GM18907 (cell line): ENCODE results near the gene TPRG1L.

Experiments used
- ATAC-seq: cut with Tn5 transposase; IDR thresholded peaks from one replicate; pipeline ENCODE4 v1.9.1; 2021; ENCODE audit warnings: mild to moderate bottlenecking, moderate library complexity; ENCODE audit not compliant: unreplicated experiment

TPRG1L gene

DNA sequence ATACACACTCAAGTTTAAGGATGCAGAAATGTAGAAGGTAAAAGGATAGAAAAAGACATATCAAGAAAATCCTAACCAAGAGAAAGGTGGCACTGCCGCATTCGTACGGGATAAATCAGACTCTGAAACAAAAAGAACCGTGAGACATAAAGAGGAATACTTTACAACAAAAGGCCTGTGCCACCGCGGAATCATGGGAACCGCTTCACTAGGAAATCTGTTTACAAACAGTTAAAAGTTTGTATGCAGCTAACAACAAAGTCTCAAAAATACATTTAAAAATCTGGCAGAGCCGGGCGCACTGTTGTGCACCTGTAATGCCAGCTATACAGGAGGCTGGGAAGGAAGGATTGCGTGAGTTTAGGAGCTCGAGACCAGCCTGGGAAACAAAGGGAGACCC, 17.0 kb downstream of the TPRG1L start:
- ATAC-seq: no peak

DNA sequence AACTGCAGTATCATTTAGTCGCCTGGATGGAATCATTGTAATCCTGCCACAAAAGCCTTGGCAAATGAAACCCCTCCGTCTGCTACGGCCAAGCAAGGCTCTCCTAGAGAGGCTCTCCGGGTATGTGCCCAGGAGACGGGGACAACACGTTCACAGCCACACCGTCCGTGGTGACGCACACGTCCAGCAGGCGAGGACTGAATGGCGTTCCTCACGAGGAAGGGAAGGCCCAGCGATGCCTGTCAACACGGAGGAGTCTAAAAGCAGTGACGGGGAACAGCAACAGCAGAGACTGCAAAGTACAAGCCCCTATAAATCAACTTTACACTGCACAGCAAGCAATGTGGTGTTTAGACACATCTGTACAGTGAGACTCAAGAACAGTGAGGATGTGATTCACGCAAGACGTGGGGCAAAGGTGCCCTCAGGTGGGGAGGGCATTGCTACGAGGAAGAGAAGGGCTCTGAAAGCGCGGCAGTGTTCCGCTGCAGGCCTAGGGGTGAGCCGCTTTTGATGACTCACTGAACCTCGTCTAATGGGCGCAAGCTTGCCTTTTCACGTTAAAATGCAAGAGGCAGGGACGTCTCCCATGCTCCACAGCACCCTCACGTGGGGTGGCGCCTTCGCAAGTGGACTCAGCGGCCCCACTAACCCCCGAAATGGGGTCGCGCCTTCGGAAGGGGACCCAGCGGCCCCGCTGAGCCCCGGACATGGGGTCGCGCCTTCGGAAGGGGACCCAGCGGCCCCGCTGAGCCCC, 18.3 kb downstream of the TPRG1L start:
- ATAC-seq: no peak

DNA sequence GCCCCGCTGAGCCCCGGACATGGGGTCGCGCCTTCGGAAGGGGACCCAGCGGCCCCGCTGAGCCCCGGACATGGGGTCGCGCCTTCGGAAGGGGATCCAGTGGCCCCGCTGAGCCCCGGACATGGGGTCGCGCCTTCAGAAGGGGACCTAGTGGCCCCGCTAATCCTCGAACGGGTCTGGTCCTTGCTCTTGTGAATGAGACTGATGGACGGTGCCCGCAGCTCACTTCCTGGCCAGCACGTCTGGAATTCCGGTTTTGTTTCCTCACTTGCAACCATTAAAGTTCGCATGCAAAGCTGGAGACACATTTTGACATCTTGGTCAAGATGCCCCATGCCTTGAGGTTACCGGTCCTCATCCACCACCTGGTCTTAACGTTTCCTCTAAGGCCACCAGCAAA, 19.5 kb downstream of the TPRG1L start:
- no peak for ATAC-seq

DNA sequence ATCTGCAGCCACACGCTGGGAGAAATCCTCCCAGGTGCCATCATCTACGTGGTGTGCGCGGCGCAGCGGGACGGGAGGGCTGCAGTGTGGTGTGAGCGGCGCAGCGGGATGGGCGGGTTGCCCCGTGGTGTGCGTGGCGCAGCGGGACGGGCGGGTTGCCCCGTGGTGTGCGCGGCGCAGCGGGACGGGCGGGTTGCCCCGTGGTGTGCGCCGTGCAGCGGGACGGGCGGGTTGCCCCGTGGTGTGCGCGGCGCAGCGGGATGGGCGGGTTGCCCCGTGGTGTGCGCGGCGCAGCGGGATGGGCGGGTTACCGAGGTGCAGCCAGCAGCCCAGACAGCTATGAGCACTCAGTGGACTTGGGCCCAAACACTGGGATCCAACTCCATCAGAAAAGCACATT, 20.4 kb downstream of the TPRG1L start:
- no peak for ATAC-seq

DNA sequence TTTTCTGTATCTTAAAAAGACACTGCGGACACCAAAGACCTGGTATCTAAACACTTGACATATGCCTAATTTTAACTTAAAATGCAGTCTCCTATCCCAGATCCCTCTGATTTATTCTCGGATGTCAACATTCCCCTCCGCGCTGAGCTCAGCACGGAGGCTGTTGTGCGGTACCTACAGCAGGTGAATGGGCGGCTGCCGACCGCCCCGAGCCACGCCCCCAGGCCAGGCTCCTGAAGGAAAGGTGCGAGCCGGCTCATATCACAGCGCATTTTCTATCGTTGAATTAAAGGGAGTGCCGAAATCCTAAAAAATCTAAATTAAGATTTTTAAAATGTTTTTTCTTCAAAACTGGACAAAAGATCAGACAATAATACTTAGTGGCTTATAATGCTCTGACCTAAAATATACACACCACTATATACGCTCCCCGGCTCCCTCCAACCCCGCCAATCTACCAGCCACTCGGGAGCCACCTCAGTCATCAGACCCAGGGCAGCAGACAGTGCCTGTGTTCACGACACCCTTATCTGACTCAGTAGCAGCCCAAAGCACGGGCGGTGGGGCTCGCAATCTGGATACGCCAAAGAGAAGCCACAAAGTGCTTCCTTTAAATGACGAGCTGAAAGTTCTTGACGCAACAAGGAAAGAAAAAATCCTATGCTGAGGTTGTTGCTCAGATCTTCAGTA, 21.0 kb downstream of the TPRG1L start:
- no peak for ATAC-seq

DNA sequence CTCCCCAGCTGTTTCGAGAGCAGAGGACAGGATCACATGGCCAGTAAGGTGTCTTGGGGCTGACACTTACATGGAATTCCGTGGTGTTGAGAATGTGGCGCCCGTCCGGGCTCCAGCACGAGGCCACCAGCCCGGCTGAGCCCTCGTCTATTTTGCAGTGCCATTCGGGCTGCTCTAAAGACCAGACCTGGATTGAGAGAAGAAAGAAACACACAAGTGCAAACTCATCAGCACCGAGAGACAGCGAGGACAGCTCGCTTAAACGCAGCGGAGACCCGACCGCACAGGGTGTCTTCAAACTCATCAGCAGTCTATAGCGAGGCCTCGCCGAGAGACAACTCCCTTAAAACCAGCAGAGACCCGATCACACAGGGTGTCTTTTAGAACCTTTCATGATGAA, 21.8 kb downstream of the TPRG1L start:
- no peak for ATAC-seq

DNA sequence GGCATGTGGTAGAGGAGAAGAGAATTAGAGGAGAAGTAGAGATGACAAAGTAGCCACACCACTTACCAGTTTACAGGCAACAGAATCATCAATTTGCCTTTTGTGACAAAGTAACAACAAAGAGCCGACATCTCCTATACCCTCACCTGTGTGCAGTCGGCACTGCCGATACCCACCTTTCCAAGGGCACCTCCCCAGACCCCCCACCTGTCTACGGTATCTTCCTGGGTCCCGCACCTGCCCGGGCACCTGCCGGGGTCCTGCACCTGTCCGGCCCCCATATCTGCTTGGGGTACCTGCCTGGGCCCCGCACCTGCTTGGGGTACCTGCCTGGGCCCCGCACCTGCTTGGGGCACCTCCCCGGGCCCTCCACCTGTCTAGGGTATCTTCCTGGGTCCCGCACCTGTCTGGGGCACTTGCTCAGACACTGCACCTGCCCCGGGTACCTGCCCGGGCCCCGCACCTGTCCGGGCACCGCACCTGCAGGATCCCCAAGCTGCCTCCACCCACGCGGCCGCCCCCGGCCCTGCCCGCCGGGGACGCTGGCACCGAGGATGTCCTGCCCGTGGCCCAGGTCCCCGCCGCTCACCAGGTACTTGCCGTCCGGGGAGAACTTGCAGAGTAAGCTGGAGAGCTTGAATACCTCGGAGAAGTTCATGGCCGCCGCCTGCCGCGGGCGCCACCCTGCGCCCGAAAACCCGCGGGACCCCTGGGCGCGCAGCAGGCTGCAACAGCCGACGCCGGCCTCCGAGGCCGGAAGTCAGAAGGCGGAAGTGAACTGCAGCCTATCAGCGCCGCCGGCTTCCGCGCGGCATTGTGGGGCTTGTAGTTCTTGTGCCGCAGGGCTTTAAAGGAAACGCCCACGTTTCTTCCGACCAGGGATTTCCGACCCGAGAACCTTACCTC, 24.8 kb downstream of the TPRG1L start, which contains the start of gene WRAP73:
WRAP73 (minus strand) TSS at position 762 of the 906 bp plus-strand sequence; CDS start at position 658, 104 bp downstream.
- ATAC-seq: peak; percentile 75

DNA sequence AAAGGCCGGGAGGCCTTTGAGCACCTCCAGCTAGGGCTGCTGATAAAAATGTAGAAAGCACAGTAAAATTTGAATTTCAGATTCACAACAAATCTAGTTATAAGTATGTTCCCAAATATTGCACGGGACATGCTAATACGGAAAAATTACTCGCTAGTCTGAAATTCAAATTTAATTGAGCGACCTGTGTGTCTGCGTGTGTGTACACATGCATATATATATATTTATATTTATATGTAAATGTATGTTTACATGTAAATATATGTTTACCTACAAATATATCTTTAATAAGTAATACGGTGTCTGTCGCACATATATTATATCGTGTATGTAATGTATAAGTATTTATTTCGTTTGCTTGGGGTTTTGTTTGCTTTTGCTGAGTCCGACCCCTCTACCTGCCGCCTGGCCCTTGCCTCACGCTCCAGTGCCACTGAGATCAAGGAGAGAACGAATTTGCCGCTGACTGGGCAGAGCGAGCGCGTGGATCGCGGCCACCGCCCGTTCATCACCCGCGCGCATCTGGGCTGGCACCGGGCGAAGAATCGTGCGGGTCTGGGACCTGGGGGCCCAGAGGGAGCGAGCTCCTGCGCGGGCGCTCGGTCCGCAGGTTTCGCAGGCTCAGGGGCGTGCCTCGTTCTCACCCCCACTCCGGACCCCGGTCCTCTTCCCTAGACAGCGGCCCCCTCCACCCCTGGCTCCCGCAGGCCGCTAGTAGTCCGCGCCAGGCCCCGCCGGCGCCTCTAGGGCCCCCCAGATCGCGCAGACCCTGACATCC, 25.6 kb downstream of the TPRG1L start:
- ATAC-seq: no peak

DNA sequence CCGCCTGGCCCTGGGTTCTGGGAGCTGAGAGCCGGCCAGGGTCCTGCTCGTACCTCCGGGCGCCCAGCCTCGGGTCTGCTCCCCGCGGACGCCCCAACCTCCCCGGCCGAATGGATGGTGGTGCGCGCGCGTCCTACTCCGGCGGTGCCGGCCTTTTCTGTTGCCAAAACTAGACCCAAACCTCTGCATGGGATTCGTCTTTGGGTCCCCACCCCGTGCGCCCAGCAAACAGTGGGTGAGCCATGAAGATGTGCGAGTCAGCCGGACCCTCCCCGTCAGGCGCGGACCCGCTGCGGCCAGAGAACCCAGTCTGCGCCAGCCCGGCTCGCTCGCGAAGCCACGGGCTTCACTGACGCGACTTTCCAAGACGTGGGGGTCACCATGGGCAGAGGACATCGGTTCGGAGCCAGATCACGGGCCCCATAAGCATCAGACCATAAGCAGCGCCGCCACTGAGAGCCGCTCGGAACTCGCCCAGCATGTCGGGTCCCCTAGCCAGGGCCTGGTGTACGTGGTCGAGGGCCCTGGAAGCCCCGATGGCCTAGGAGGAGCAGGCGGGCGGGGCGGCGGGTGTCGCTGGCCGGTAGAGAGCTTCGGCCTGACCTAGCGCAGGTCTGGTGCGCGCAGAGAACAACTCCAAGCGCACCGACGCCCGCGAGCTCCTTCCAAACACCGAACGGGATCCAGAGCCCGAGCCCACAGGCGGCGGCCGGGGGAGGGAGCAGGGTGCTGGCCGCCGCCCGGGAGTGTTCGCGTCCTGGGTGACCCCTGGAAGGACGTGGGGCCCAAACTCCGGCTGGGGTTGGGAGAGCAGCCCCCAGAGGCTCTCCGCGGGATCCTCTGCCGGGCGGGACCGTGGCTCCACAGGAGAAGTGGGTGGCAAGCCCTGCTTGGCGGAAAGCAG, 26.5 kb downstream of the TPRG1L start:
- ATAC-seq: no peak

DNA sequence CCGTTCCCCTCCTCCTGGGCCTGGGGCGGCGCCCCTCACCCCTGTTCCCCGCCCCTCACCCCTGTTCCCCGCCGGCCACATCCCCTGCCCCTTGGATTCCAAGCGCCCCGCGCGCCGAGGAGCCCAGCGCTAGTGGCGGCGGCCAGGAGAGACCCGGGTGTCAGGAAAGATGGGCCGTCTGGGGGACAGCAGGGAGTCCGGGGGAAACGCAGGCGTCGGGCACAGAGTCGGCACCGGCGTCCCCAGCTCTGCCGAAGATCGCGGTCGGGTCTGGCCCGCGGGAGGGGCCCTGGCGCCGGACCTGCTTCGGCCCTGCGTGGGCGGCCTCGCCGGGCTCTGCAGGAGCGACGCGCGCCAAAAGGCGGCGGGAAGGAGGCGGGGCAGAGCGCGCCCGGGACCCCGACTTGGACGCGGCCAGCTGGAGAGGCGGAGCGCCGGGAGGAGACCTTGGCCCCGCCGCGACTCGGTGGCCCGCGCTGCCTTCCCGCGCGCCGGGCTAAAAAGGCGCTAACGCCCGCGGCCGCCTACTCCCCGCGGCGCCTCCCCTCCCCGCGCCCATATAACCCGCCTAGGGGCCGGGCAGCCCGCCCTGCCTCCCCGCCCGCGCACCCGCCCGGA, 27.2 kb downstream of the TPRG1L start, which contains the start of gene TP73:
TP73 (plus strand) TSS at position 587 of the 618 bp plus-strand sequence. CDS start 29,850 bp downstream, outside the sequence.
- ATAC-seq: no peak

DNA sequence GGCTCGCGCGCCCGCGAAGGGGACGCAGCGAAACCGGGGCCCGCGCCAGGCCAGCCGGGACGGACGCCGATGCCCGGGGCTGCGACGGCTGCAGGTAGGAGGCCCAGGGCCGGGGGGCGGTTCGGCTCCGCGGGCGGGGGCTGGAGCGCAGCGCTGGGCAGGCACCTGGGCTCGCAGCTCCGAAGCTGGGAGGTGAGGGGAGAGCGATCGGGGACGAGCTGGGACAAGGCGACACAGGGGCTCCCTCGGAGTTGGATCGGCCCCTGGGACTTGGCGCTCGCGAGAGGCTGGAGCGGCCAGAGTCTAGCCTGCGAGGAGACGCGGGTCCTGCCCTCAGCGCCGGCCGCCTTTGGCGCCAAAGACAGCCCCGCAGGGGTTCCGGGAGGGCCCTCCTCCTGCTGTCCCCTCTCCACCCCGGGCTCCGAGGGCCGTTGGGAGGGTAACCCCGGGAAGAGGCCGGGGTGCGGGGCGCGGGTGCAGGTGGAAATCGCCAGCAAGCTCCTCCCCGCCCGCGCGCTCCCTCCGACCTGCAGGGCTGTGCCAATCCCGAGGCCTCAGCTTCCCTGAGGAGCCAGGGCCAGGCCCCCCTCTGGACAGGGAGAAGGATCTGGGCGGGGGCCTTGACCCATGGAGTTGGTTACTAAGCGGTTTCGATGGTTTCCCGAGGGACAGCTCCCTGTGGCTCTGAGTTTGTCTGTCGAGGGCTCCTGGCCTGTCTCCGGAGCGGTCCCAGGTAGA, 27.9 kb downstream of the TPRG1L start:
- ATAC-seq: no peak

DNA sequence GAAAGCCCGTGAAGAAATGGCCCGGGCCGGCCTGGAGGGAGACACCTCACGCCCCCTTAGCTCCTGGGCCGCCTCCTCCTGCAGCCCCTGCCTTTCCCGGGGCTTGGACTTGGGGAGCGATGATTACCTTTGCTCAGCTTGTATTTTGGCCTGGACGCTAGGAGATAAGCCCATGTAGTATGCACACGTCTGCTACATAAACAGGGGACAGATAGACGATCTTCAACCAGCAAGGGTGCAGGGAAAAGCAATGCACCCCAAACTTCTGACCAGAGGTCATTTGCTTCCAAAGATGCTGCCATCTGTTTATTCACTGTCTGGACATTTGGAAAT, 28.4 kb downstream of the TPRG1L start:
- no peak for ATAC-seq

DNA sequence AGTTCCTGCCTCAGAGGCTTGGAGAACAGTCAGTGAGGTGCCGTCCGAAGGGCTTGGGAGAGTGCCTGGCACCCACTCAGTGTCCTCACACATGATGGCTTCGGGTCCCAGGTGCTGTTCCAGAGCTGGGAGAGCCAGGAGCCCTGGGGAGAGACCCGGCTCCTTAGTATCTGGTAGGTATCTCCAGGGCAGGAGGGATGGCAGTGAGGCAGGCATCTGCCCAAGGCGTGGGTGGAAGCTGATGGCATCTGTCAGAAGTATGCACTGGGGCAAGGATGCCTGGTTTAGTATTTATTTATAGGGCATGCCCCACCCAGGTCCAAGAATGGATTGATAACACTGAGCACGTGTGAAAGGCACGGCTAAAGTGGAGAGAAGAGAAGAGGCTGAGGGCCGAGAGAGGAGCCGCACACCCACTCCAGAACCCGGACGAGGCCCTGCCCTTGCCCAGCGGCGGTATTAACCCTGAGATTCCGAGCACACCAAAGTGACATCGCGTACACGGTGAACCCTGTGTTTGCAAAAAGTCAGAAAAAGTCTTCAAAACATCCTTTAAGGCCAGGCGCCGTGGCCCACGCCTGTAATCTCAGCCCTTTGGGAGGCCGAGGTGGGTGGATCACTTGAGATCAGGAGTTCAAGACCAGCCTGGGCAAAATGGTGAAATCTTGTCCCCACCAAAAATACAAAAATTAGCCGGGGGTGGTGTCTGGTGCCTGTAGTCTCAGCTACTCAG, 29.9 kb downstream of the TPRG1L start:
- ATAC-seq: no peak

DNA sequence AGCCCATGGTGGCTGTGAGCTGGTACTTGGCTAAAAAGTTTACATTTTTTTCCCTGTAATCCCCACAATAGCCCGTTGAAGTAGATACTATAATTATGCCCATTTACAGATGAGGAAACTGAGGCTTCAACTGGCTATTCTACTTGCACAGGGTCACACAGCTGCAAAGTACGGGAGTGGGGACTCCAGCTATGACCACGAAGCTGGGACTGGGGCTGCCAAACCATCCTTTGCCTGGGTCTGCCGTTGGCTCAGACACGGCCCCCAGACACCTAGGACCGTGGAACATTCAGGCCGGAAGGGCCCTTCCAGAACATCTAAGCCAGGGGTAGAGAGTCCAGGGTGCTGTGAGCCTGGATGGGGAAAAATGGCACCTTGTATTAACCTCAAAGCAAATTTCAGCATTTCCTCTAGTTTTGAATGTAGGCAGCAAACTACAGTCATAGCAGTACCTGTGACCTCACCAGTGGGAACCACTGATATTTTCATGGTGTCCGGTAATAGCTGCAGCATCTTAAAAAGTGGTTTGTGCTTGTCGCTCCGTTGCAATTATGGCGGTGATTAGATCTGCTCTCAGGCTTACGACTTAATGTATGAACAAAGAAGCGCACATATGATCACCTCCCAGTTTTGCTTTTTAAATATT, 31.8 kb downstream of the TPRG1L start:
- peak; percentile 64 for ATAC-seq

DNA sequence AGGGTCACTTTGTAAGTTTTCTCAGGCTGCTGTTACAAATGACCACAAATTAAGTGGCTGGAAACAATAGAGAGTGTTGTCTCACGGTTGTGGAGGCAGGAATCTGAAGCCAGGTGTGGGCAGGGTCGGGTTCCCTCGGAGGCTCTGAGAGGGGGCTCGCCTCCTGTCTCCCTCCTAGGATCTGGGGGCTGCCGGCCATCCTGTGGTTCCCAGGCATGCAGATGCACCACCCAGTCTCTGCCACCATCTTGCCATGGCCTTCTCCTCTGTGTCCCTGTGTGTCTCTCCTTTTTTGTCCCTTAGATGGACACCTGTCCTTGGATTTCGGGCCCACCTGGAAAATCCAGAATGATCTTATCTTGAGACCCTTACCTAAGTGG, 32.3 kb downstream of the TPRG1L start:
- ATAC-seq: peak; percentile 14

DNA sequence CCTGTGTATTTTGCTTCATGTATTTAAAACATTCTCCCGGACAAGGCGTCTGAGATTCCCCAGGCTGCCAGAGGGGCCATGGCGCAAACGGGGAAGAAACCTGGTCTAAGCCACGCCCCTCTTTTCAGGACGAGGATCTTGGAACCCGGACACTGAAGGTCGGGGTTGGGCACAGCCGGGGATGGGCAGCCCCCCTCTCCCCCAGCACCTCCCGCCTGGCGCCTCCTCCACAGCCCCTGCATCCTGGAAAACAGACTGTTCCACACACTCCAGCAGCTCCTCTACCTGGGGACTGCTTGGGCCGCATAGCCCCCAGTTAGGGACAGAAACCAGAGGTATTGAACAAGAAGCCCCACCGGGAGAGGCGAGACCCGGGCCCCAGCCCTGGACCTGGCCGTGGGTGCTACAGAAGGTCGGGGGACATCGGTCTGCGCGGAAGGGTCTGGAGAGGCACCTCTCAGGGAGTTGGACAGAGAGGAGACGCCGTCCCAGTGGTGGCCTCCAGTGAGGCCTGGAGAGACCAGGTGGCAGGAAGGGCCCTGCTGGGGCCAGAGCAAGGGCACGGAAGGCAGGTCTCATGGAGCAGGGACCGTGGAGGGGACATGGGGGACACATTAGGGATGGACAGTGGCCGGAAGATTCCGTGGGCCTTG, 32.9 kb downstream of the TPRG1L start:
- no peak for ATAC-seq

DNA sequence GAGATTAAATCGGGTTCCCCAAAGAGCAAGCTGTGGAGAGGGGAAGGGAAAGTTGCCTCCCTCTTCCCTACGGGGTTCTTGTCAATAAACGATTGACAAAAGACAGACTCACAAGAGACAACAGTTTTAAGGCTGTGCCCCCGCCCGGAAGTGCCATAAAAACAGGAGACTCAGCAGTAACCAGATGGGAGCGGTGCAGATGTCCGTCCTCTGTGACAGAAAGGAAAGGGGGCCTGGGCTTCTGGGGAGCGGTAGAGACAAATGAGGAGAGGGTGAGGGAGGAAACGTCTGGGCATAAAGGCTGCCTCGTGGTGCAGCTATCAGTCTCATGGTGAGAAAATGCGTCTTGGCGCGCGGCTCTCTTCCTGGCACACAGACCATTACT, 33.4 kb downstream of the TPRG1L start:
- ATAC-seq: no peak
